ENCODE measurements around the gene BICD1.

BICD1 gene

GRCh38 chr12:32070370-32070769 lies 36.3 kb upstream of the BICD1 start:
- H3K4me3 ChIP-seq (ENCODE audit: low read depth, low read length) = no peak overlapping the region
- TF ChIP-seq CTCF (IDR thresholded peaks at IDR 0.05; ENCODE audit: low read depth, low read length) = no peak

GRCh38 chr12:32072102-32072501 lies 34.5 kb upstream of the BICD1 start:
- no peak overlapping the region for H3K4me3 ChIP-seq (ENCODE audit: low read depth, low read length)
- no peak for TF ChIP-seq CTCF (IDR thresholded peaks at IDR 0.05; ENCODE audit: low read depth, low read length)

GRCh38 chr12:32074432-32074831 lies 32.2 kb upstream of the BICD1 start:
- TF ChIP-seq CTCF (IDR thresholded peaks at IDR 0.05; ENCODE audit: low read depth, low read length) = no peak
- H3K4me3 ChIP-seq (ENCODE audit: low read depth, low read length) = no peak overlapping the region

GRCh38 chr12:32076941-32077340 lies 29.7 kb upstream of the BICD1 start:
- no peak for TF ChIP-seq CTCF (IDR thresholded peaks at IDR 0.05; ENCODE audit: low read depth, low read length)

GRCh38 chr12:32080435-32080834 lies 26.2 kb upstream of the BICD1 start:
- no peak overlapping the region for H3K4me3 ChIP-seq (ENCODE audit: low read depth, low read length)
- no peak for TF ChIP-seq CTCF (IDR thresholded peaks at IDR 0.05; ENCODE audit: low read depth, low read length)

More at GRCh38 chr12:32076941-32077340, 29.7 kb upstream of the BICD1 start:
- no peak overlapping the region for H3K4me3 ChIP-seq (ENCODE audit: low read depth, low read length)

GRCh38 chr12:32083489-32083888 lies 23.2 kb upstream of the BICD1 start:
- TF ChIP-seq CTCF (IDR thresholded peaks at IDR 0.05; ENCODE audit: low read depth, low read length) = no peak
- no peak overlapping the region for H3K4me3 ChIP-seq (ENCODE audit: low read depth, low read length)

GRCh38 chr12:32084017-32084688 lies 22.5 kb upstream of the BICD1 start:
- TF ChIP-seq CTCF (IDR thresholded peaks at IDR 0.05; ENCODE audit: low read depth, low read length) = no peak
- no peak overlapping the region for H3K4me3 ChIP-seq (ENCODE audit: low read depth, low read length)
